ENCODE results near the gene C5orf46. TPM values are rescaled to one million over a fixed set of nuclear protein-coding genes. Genes with fewer than 3 reads are reported as not detected.

The C5orf46 gene
- total and polyA plus RNA-seq, 2 of the 13 experiments (the other 11 are each of a cell fraction or from before 2014, with no cell fraction given), result not detected

GRCh38 chr5:147954971-147955370 is 48.6 kb upstream of the C5orf46 start:
- H3K4me3 ChIP-seq (replicated peaks in 1 of 3; ENCODE audit: insufficient read depth in 1 of 3, low read depth in 2 of 3, low read length in 3 of 3), result no peak overlapping the region
- H3K4me2 ChIP-seq (ENCODE audit: low read depth, low read length), result no peak overlapping the region
- H3K9ac ChIP-seq (ENCODE audit: insufficient read depth, low read depth, low read length), result no peak overlapping the region
- H3K9me3 ChIP-seq (ENCODE audit: low read length), result no peaks in the 10 kb centered on the region
- DNase-seq (ENCODE audit: low spot score) (no peak), ATAC-seq (no peak), FAIRE-seq (no peak)
- no peak overlapping the region for H2AFZ ChIP-seq (ENCODE audit: low read length)
- in situ Hi-C loops (cut with HindIII; ENCODE audit: extremely low pct_ligation_motif_present, low pct_unique_long_range_greater_than_20kb), result loop anchor here (10.0 kb wide), 2 partner anchors 160 to 420 kb away; no protein-coding TSS in a partner anchor
- intact Hi-C loops (cut with micrococcal nuclease; ENCODE audit: unreplicated experiment), result no loop called here
- H4K20me1 ChIP-seq (ENCODE audit: insufficient read depth, low read length), result no peaks in the 10 kb centered on the region
- H3K27ac ChIP-seq (ENCODE audit: extremely low read length, insufficient read depth, low read length), result no peak overlapping the region
- H3K4me1 ChIP-seq (ENCODE audit: insufficient read depth, low read length), result no peaks in the 10 kb centered on the region
- WGBS (ENCODE audit: low lambda C conversion rate), result 1% methylated on average over 6 of the region's 6 CpGs
- H3K36me3 ChIP-seq (replicated peaks in 1 of 2; ENCODE audit: control insufficient read depth in 1 of 2, insufficient read depth in 2 of 2, low read length in 2 of 2), result no peaks in the 10 kb centered on the region
- no TSS peak for BruUV-seq (replicated peaks)
- ChIA-PET POLR2A (no interaction called here), CTCF (ENCODE audit: low intra/inter-chr PET ratio, low total read pairs) (no interaction called here)
- no peaks in the 10 kb centered on the region for H3K27me3 ChIP-seq (ENCODE audit: control insufficient read depth in 1 of 2, insufficient read depth in 2 of 2, low read length in 2 of 2)
- no peaks in the 10 kb centered on the region for H3K79me2 ChIP-seq (ENCODE audit: insufficient read depth, low read length)
- TF ChIP-seq, protein P1, sequence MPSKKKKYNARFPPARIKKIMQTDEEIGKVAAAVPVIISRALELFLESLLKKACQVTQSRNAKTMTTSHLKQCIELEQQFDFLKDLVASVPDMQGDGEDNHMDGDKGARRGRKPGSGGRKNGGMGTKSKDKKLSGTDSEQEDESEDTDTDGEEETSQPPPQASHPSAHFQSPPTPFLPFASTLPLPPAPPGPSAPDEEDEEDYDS (CRISPR knock-in tag; IDR thresholded peaks at IDR 0.05), result no peak

GRCh38 chr5:147949711-147950573 is 43.6 kb upstream of the C5orf46 start:
- Histone ChIP-seq H3K27me3 (ENCODE audit: control insufficient read depth in 1 of 2, insufficient read depth in 2 of 2, low read length in 2 of 2) (no peaks in the 10 kb centered on the region), H4K20me1 (ENCODE audit: insufficient read depth, low read length) (no peaks in the 10 kb centered on the region), H3K4me1 (ENCODE audit: insufficient read depth, low read length) (no peaks in the 10 kb centered on the region), H3K9me3 (ENCODE audit: low read length) (no peaks in the 10 kb centered on the region), H3K4me3 (replicated peaks in 1 of 3; ENCODE audit: insufficient read depth in 1 of 3, low read depth in 2 of 3, low read length in 3 of 3) (no peak overlapping the region), H2AFZ (ENCODE audit: low read length) (no peak overlapping the region), H3K36me3 (replicated peaks in 1 of 2; ENCODE audit: control insufficient read depth in 1 of 2, insufficient read depth in 2 of 2, low read length in 2 of 2) (no peaks in the 10 kb centered on the region), H3K9ac (ENCODE audit: insufficient read depth, low read depth, low read length) (no peak overlapping the region), H3K27ac (ENCODE audit: extremely low read length, insufficient read depth, low read length) (no peak overlapping the region), H3K79me2 (ENCODE audit: insufficient read depth, low read length) (no peaks in the 10 kb centered on the region), H3K4me2 (ENCODE audit: low read depth, low read length) (no peak overlapping the region)
- DNase-seq (ENCODE audit: low spot score), result peak; percentile 37
- CTCF ChIA-PET (ENCODE audit: low intra/inter-chr PET ratio, low total read pairs), result interaction anchor here (1.2 to 2.2 kb wide), 4 partner anchors 171 to 781 kb away, joined by 3 to 17 read pairs (median 8); no protein-coding TSS in a partner anchor
- in situ Hi-C loops (cut with HindIII; ENCODE audit: extremely low pct_ligation_motif_present, low pct_unique_long_range_greater_than_20kb), result loop anchor here (10.0 kb wide), 2 partner anchors 165 to 425 kb away; no protein-coding TSS in a partner anchor
- intact Hi-C loops (cut with micrococcal nuclease; ENCODE audit: unreplicated experiment), result loop anchor here (1.0 to 5.0 kb wide), 5 partner anchors 171 to 782 kb away; no protein-coding TSS in a partner anchor
- ATAC-seq, result peak; percentile 73
- WGBS (ENCODE audit: low lambda C conversion rate), result 0% methylated on average over 2 of the region's 2 CpGs
- POLR2A ChIA-PET, result no interaction called here
- FAIRE-seq, result no peak
- TF ChIP-seq ZNF33A (CRISPR knock-in tag; IDR thresholded peaks at IDR 0.05; ENCODE audit: borderline replicate concordance), result no peak
- TF ChIP-seq CTCF (CRISPR knock-in tag; IDR thresholded peaks at IDR 0.05), result peak; percentile 65
- peak; percentile 70 for TF ChIP-seq STAG1 (CRISPR knock-in tag; IDR thresholded peaks at IDR 0.05)
- TF ChIP-seq SCMH1 (CRISPR knock-in tag; IDR thresholded peaks at IDR 0.05; ENCODE audit: borderline replicate concordance), result no peak
- no peak for TF ChIP-seq AFF4 (CRISPR knock-in tag; IDR thresholded peaks at IDR 0.05)
- peak; percentile 47 for TF ChIP-seq SMC3 (IDR thresholded peaks at IDR 0.05; ENCODE audit: low read length)
- BruUV-seq (replicated peaks), result no TSS peak

Data from HepG2 (cell line).